Measurements from ENCODE around the gene SRPK2. TPM values are rescaled to one million over a fixed set of nuclear protein-coding genes. Genes with fewer than 3 reads are reported as not detected.
"Not testable (repeated sequence)": the region's sequence is repeated elsewhere in the genome, so short reads cannot be mapped to it uniquely, and the experiment has no call there.

The SRPK2 gene
- total RNA-seq, 1 donor from 2014 or later, result 70.5 TPM

- no peak overlapping the region for H3K4me3 Mint-ChIP-seq (ENCODE audit: unreplicated experiment)
- H3K27ac Mint-ChIP-seq (ENCODE audit: unreplicated experiment), result no peak overlapping the region
- no peaks in the 10 kb centered on the region for H3K27me3 Mint-ChIP-seq (ENCODE audit: unreplicated experiment)
- peaks cover 9% of the 10 kb centered on the region for H3K4me1 Mint-ChIP-seq (ENCODE audit: unreplicated experiment)
- TF ChIP-seq, protein P1, sequence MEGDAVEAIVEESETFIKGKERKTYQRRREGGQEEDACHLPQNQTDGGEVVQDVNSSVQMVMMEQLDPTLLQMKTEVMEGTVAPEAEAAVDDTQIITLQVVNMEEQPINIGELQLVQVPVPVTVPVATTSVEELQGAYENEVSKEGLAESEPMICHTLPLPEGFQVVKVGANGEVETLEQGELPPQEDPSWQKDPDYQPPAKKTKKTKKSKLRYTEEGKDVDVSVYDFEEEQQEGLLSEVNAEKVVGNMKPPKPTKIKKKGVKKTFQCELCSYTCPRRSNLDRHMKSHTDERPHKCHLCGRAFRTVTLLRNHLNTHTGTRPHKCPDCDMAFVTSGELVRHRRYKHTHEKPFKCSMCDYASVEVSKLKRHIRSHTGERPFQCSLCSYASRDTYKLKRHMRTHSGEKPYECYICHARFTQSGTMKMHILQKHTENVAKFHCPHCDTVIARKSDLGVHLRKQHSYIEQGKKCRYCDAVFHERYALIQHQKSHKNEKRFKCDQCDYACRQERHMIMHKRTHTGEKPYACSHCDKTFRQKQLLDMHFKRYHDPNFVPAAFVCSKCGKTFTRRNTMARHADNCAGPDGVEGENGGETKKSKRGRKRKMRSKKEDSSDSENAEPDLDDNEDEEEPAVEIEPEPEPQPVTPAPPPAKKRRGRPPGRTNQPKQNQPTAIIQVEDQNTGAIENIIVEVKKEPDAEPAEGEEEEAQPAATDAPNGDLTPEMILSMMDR (IDR thresholded peaks at IDR 0.05; ENCODE audit: unreplicated experiment), result no peak
- H3K36me3 Mint-ChIP-seq (ENCODE audit: low read depth, unreplicated experiment), result peaks cover 5% of the 10 kb centered on the region
- H3K9me3 Mint-ChIP-seq (ENCODE audit: unreplicated experiment), result no peaks in the 10 kb centered on the region
- DNase-seq (ENCODE audit: low spot score), result no peak
These were observed 82.4 kb downstream of the SRPK2 start for GRCh38 chr7:105306298-105306748.

- Mint-ChIP-seq H3K36me3 (ENCODE audit: low read depth, unreplicated experiment) (peaks cover 5% of the 10 kb centered on the region), H3K9me3 (ENCODE audit: unreplicated experiment) (no peaks in the 10 kb centered on the region), H3K27me3 (ENCODE audit: unreplicated experiment) (no peaks in the 10 kb centered on the region), H3K27ac (ENCODE audit: unreplicated experiment) (no peak overlapping the region), H3K4me3 (ENCODE audit: unreplicated experiment) (no peak overlapping the region), H3K4me1 (ENCODE audit: unreplicated experiment) (peaks cover 11% of the 10 kb centered on the region)
- no peak for DNase-seq (ENCODE audit: low spot score)
- TF ChIP-seq, protein P1 (IDR thresholded peaks at IDR 0.05; ENCODE audit: unreplicated experiment), result no peak
These were observed 83.1 kb downstream of the SRPK2 start for GRCh38 chr7:105305633-105306032.

DNA sequence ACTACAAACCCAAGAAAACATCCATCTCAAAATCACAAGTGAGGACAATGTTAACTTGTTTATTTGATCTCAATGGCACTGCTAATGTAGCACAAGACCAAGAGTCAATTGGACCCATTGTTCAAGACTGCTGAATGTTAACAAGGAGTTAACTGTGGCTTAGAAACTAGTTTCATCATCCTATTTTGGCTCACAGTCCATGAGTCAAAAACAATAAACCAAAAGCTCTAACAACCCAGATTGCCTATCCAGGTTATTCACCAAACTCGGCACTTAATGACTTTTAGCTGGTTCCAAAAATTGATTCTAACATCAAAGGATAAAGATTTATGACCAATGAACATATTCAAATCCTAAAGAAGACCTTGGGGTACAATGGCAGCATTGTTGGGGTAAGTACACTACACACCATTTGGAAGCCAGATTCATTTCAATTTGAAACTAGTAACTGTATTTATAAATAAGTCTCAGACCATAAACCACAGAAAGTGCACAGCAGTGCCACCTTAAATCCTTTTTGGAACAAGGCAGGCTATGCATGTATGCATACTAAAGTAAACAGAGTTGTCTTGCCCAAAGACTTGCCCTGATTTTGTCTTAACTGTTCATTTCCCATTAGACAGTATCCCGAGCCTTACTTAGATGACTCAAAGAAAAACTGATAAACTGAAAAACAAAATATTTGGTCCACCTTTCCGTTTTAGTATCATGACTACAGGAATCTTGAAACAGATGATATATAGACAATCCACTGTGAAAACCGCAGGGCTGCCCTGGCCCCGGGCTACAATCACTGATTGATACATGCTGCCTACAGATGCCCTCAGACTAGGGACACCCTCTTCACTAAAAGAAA, 84.5 kb downstream of the SRPK2 start:
- Mint-ChIP-seq H3K4me3 (ENCODE audit: unreplicated experiment) (no peak overlapping the region), H3K27ac (ENCODE audit: unreplicated experiment) (no peak overlapping the region)
- TF ChIP-seq, protein P1 (IDR thresholded peaks at IDR 0.05; ENCODE audit: unreplicated experiment), result no peak

GRCh38 chr7:105300587-105300986, 88.1 kb downstream of the SRPK2 start:
- peaks cover 32% of the 10 kb centered on the region for H3K4me1 Mint-ChIP-seq (ENCODE audit: unreplicated experiment)

More for the DNA sequence above, 84.5 kb downstream of the SRPK2 start:
- no peaks in the 10 kb centered on the region for H3K9me3 Mint-ChIP-seq (ENCODE audit: unreplicated experiment)
- peaks cover 4% of the 10 kb centered on the region for H3K4me1 Mint-ChIP-seq (ENCODE audit: unreplicated experiment)
- H3K36me3 Mint-ChIP-seq (ENCODE audit: low read depth, unreplicated experiment), result peaks cover 5% of the 10 kb centered on the region
- no peaks in the 10 kb centered on the region for H3K27me3 Mint-ChIP-seq (ENCODE audit: unreplicated experiment)
- DNase-seq (ENCODE audit: low spot score), result no peak

GRCh38 chr7:105298439-105298894, 90.3 kb downstream of the SRPK2 start:
- Mint-ChIP-seq H3K4me1 (ENCODE audit: unreplicated experiment) (peaks cover 35% of the 10 kb centered on the region), H3K9me3 (ENCODE audit: unreplicated experiment) (no peaks in the 10 kb centered on the region), H3K27me3 (ENCODE audit: unreplicated experiment) (no peaks in the 10 kb centered on the region), H3K27ac (ENCODE audit: unreplicated experiment) (no peak overlapping the region), H3K4me3 (ENCODE audit: unreplicated experiment) (no peak overlapping the region), H3K36me3 (ENCODE audit: low read depth, unreplicated experiment) (no peaks in the 10 kb centered on the region)
- TF ChIP-seq, protein P1 (IDR thresholded peaks at IDR 0.05; ENCODE audit: unreplicated experiment), result no peak
- DNase-seq (ENCODE audit: low spot score), result no peak

More at GRCh38 chr7:105300587-105300986, 88.1 kb downstream of the SRPK2 start:
- not testable (repeated sequence) for DNase-seq (ENCODE audit: low spot score); H3K4me3 Mint-ChIP-seq (ENCODE audit: unreplicated experiment); H3K36me3 Mint-ChIP-seq (ENCODE audit: low read depth, unreplicated experiment); H3K9me3 Mint-ChIP-seq (ENCODE audit: unreplicated experiment); H3K27me3 Mint-ChIP-seq (ENCODE audit: unreplicated experiment)
- peak overlapping the region; percentile 48 for H3K27ac Mint-ChIP-seq (ENCODE audit: unreplicated experiment)

Measured in endothelial cell (in vitro differentiated cells).